DMS 273 (cell line): ENCODE measurements around the gene CDK16.
"Not testable (repeated sequence)": the region's sequence is repeated elsewhere in the genome, so short reads cannot be mapped to it uniquely, and the experiment has no call there.

Experiments
- DNase-seq: peaks from one replicate; lab custom pipeline; 2025; ENCODE audit not compliant: unreplicated experiment; lab: John Stamatoyannopoulos, UW

The CDK16 gene

GRCh38 chrX:47247206-47247998, 28.9 kb downstream of the CDK16 start:
- no peak for DNase-seq

GRCh38 chrX:47247999-47248320, 29.5 kb downstream of the CDK16 start:
- DNase-seq, result no peak

GRCh38 chrX:47248576-47248975, 30.1 kb downstream of the CDK16 start:
- no peak for DNase-seq

- peak; percentile 65 for DNase-seq
Observed at GRCh38 chrX:47250017-47250347, 31.5 kb downstream of the CDK16 start.

GRCh38 chrX:47257620-47258019, 39.1 kb downstream of the CDK16 start:
- DNase-seq, result not testable (repeated sequence)

- DNase-seq, result no peak
Observed at GRCh38 chrX:47264483-47265173, 46.1 kb downstream of the CDK16 start.

GRCh38 chrX:47266643-47267042, 48.2 kb downstream of the CDK16 start:
- no peak for DNase-seq

GRCh38 chrX:47272013-47272408, 53.5 kb downstream of the CDK16 start:
- no peak for DNase-seq

GRCh38 chrX:47273011-47273730, 54.7 kb downstream of the CDK16 start:
- no peak for DNase-seq

- no peak for DNase-seq
Observed at GRCh38 chrX:47278691-47279090, 60.2 kb downstream of the CDK16 start.
